Stimulated activated effector memory CD8-positive, alpha-beta T cell treated with anti-CD3 and anti-CD28 coated beads, Interleukin-12 subunit alpha, Interleukin-12 subunit beta, amount 100 ng/mL, for 72 hours (primary cell): ENCODE measurements around the gene GCN1.
"Not testable (repeated sequence)": the region's sequence is repeated elsewhere in the genome, so short reads cannot be mapped to it uniquely, and the experiment has no call there.

Source experiments
- ATAC-seq: fragments of 150-1000 bp; cut with Tn5 transposase; 2 replicates; pipeline ENCODE4 v1.10.0; 2021
- DNase-seq, 2 donors: peaks; one replicate each; pipeline ENCODE4 v3.0.0; 2021 to 2022; ENCODE audit warnings: low spot score in 2 of 2
- H3K27ac Mint-ChIP-seq: one replicate; pipeline ENCODE4 v1.8.0; 2022; ENCODE audit warnings: mild to moderate bottlenecking, mixed read lengths
- H3K36me3 Mint-ChIP-seq: one replicate; pipeline ENCODE4 v1.8.0; 2022; ENCODE audit warnings: mild to moderate bottlenecking, mixed read lengths
- H3K4me1 Mint-ChIP-seq: one replicate; pipeline ENCODE4 v1.8.0; 2022; ENCODE audit warnings: mixed read lengths
- H3K4me3 Mint-ChIP-seq: one replicate; pipeline ENCODE4 v1.8.0; 2022; ENCODE audit warnings: mild to moderate bottlenecking, mixed read lengths
- H3K9me3 Mint-ChIP-seq: one replicate; pipeline ENCODE4 v1.8.0; 2022; ENCODE audit warnings: mixed read lengths

Gene GCN1

DNA sequence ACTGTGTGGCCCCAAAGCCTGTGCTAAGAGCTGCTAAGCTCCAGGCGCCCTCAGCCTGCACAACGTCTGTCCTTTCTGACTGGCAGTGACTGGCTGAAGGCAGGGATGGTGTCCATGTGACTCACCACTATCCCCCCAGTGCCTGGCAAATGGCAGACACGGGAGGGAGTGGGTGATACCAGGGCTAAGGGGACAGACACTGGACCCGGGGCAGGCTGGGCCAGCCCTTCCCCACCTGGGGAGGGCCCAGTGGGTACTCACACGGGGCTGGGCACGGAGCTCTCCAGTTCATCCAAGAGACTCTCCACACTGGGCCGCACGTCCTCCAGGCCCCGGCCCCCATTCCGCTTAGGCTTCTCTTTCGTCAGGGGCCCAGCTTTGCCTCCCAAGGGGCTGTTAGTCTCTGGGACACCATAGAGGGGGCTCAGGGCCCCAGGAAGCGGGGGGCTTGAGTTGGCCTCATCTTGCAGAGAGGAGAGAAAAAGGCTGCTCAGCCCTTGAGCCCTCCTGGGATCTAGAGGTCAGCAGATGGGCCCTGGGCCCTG is 27.8 kb upstream of the GCN1 start:
- H3K4me1 Mint-ChIP-seq: peaks cover 30% of the 10 kb centered on the region
- H3K36me3 Mint-ChIP-seq: peaks cover 82% of the 10 kb centered on the region
- no peaks in the 10 kb centered on the region for H3K9me3 Mint-ChIP-seq
- ATAC-seq: no peak
- H3K4me3 Mint-ChIP-seq: no peak overlapping the region
- H3K27ac Mint-ChIP-seq: peak overlapping the region; percentile 88
- no peak for DNase-seq

DNA sequence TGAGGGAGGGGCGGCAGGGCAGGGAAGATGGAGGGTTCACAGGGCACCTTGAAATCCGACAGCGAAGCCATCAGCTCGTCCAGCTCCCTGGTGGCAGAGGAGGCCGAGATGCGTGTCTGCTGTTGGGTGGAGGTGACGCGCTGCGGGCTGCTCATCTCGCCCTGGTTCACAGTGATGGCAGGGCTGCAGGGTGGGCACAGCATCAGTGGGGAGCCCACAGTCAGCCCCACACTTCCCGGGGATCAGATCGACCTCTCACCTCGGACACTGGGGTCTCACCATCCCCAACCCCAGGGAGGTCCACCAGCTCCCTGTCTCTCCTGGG is 27.0 kb upstream of the GCN1 start:
- Mint-ChIP-seq H3K9me3 (no peaks in the 10 kb centered on the region), H3K4me1 (peaks cover 29% of the 10 kb centered on the region), H3K36me3 (peaks cover 82% of the 10 kb centered on the region), H3K27ac (no peak overlapping the region), H3K4me3 (no peak overlapping the region)
- DNase-seq: no peak
- ATAC-seq: no peak

DNA sequence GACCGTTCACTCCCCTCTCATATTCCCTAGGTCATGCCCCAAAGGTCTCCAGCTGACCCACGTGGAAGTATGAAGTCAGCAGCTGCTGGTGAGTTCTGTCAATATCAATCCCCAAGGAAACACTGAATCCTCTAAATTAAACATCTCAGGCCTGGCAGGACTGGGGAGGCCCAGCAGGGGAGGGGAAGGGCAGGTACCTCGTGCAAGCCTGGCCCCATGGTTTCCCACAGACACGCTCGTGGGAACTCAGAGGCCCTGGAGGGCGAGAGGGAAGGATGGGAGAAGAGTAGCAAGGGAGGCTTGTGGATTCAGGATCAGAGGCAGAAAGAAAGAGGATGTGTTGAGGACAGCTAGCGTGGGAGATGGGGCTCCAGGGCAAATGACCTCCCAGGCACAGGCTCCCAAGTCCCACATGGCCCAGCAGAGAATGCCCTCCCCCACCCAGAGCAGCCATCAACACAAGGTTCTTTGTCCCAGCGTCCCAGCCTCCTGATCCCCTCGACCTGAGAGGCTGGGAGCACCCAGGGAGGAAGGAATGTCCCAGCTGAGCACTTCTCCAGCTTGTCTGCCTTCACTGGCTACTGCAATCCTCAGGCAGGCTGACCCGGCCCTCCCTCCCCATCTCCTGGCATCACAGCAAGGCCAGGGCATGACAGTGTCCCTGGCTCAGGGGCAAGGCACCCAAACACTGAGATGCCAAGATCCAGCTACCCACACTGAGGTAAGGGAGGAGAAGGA is 26.5 kb upstream of the GCN1 start:
- H3K36me3 Mint-ChIP-seq: peaks cover 82% of the 10 kb centered on the region
- peaks cover 24% of the 10 kb centered on the region for H3K4me1 Mint-ChIP-seq
- H3K27ac Mint-ChIP-seq: peak overlapping the region; percentile 80
- no peak for ATAC-seq
- H3K9me3 Mint-ChIP-seq: no peaks in the 10 kb centered on the region
- H3K4me3 Mint-ChIP-seq: no peak overlapping the region
- no peak for DNase-seq

DNA sequence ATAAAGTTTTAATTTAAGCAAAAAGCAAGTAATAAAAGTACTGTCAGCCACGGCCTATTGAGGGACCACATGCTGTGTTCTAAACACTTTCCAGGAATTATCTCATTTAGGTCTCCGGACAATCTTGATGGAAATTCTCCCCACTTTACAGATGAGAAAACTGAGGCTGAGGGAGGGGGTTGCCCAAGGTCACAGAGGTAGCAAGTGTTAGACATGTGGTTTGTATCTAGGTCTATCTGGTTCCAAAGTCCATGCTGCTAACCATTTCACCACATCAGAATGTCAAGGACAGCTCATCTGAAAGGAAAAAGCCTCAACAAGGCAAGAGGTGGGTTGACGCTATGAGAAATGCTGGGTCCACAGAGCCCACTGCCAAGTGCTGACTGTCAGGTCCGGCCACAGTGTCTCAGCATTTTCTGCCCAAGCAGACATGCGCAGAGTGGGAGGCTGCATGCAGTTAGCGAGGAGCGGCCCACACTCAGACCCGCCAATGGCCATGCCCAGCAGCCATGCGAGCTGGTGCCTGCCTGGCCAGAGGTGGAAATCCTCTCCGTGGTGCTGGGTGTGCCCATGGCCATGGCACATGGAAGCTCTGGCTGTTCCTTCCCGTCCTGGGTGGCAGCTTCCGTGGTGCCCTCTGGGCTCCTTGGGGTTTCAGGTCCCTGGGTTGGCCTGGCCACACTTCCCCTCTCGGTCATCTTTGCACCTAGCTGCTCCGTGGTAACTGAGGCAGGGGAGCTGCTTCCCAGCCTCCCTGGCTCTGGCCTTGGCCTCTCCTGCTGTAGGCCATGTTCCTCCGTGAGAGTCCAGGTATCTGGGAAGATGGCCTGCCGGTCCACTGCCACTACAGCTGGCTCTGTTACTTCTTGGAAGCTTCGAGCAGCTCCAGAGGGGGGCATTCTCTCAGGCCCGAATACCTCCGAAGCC is 24.4 kb upstream of the GCN1 start:
- Mint-ChIP-seq H3K27ac (peak overlapping the region; percentile 72), H3K9me3 (no peaks in the 10 kb centered on the region), H3K36me3 (peaks cover 84% of the 10 kb centered on the region), H3K4me3 (no peak overlapping the region), H3K4me1 (peaks cover 13% of the 10 kb centered on the region)
- ATAC-seq (no peak), DNase-seq (no peak)

DNA sequence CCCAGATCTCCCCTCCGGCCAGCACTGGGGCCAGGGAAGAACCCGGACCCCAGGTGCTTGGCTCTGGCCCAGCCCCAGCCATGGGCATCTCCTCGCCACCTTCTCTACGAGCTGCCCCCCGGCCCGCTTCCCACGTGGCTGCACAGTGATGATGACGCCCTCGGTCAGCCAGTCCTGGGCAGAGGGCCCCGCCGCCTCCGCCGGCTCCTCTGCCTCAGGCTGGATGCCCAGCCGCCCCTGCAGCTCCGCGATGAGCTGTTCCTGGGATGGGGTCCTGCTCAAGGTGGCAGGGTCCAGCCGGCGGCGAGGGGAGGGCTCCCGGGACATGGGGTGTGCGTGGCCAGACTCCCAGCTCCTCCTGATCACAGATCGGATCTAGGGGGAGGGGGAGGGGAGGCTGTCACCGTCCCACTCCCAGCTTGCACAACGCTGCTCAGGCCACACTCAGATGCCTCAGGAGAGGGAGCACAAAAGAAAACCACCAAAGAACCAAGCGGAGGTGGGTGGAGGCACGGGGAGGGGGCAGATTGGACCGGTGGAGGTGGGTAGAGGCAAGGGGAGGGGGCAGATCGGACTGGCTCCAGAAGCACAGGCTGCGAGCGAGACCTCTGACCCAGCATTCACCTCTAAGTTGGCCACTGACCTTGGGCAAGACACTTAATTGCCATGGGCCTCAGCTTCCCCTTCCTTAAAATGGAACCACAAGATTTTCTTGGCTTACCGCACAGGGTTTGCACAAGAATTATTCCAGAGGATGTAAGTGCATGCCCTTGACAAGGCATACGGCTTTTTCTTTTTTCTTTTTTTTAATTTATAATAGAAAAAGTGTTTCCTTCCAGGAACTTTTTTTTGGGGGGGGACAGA is 22.5 kb upstream of the GCN1 start:
- no peak overlapping the region for H3K27ac Mint-ChIP-seq
- H3K36me3 Mint-ChIP-seq: peaks cover 80% of the 10 kb centered on the region
- ATAC-seq (no peak), DNase-seq (no peak)
- H3K4me3 Mint-ChIP-seq: no peak overlapping the region
- no peaks in the 10 kb centered on the region for H3K9me3 Mint-ChIP-seq
- peaks cover under 1% of the 10 kb centered on the region for H3K4me1 Mint-ChIP-seq

DNA sequence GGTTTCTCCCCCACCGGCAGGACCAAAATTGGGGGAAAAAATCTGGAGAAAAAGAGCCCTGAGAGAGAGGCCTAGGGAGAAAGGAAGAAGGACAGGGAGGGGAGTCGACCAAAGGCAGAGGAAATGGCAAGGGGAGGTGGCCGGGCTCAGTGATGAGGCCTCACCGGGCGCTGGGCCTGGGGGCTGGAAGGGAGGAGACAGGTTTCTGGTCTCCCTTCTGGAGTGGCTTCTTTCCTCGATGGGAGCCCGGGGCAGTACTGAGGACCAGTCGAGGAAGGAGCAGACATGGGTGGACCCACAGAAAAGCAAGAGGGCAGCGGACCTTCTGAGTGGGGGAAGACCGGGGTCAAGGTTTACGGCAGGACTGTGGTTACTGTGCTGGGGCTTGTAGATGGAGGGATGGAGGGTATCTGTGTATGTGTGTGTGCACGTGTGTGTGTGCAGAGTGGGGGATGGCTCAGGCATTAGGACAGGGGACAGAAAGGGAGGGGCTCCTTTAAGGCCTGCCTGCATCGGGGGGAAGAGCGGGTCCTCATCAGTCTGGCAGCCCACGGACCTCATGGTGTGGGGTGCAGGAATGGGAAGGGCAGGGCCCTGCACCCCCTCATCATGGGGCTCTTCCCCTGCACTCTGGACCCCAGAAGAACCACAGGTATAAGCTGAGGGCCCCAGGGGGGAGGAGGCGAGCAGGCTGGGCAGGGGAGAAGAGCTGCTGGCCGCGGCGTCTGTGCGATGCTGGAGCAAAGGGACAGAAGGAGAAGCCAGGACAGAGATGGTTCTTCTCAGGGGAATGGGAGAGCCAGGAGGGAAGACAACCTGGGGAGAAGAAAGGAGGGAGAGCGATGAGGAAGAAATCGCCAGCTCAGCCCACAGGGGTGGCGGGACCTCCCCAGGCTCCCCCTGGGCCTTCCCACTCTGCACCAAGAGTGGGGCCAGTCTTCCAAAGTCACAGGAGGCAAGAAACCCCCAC is 21.5 kb upstream of the GCN1 start:
- Mint-ChIP-seq H3K36me3 (peaks cover 81% of the 10 kb centered on the region), H3K4me3 (no peak overlapping the region), H3K27ac (peak overlapping the region; percentile 80), H3K4me1 (peaks cover 8% of the 10 kb centered on the region), H3K9me3 (no peaks in the 10 kb centered on the region)
- DNase-seq: no peak
- ATAC-seq: no peak

DNA sequence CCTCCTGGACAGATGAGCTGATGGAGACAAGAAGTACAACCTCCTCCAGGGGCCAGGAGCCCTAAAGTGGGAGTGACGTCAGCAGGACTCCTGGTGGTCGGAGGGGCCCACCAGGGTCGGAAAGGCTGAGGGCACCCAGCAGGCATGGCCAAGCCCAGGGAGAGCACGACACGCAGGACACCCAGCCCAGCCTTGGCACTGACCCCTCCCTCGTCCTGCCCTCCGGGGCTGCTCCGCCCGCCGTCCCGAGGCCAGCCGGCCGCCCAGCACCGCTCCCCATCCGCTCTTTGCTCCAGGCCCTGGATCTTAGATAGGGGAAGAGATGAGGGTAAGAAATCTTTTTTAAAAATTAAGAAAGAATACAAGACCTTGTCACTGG is 20.8 kb upstream of the GCN1 start:
- ATAC-seq: no peak
- peaks cover 80% of the 10 kb centered on the region for H3K36me3 Mint-ChIP-seq
- peak overlapping the region; percentile 80 for H3K27ac Mint-ChIP-seq
- H3K4me1 Mint-ChIP-seq: peaks cover 8% of the 10 kb centered on the region
- H3K4me3 Mint-ChIP-seq: no peak overlapping the region
- H3K9me3 Mint-ChIP-seq: no peaks in the 10 kb centered on the region
- no peak for DNase-seq

DNA sequence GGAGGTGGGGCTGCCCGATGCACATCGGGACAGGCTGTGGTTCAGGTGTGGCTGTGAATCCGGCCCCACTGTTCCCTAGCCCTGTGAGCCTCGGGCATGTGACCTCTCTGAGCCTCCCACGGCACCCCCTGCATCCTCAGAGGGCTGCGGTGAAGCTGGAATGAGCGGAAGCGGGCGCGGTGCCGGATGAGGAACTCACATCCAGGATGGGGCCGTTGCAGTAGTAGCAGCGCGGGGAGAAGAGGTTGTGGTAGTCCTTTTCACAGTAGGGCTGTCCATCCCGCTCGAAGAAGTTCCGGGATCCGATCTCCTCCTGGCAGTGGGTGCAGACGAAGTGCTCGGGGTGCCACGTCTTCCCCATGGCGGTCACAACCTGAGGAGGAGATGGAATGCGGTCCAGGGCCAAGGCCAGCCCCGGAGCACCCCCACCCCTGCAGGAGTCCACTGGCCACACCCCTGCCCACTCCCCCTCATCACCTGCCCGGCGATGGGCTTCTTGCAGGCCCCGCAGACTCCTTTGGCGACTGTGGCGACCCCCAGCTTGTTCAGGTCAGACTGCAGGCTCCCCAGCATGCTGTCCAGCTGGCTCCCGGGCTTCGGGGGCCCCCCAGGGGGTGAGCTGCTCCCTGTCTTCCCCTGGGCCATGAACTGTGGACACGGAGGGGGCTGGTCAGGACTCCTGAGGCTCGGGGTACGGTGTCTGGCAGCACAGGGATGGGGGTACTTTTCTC is 20.3 kb upstream of the GCN1 start:
- DNase-seq (no peak), ATAC-seq (no peak)
- H3K27ac Mint-ChIP-seq: no peak overlapping the region
- H3K9me3 Mint-ChIP-seq: no peaks in the 10 kb centered on the region
- H3K36me3 Mint-ChIP-seq: peaks cover 81% of the 10 kb centered on the region
- no peak overlapping the region for H3K4me3 Mint-ChIP-seq
- peaks cover 8% of the 10 kb centered on the region for H3K4me1 Mint-ChIP-seq

DNA sequence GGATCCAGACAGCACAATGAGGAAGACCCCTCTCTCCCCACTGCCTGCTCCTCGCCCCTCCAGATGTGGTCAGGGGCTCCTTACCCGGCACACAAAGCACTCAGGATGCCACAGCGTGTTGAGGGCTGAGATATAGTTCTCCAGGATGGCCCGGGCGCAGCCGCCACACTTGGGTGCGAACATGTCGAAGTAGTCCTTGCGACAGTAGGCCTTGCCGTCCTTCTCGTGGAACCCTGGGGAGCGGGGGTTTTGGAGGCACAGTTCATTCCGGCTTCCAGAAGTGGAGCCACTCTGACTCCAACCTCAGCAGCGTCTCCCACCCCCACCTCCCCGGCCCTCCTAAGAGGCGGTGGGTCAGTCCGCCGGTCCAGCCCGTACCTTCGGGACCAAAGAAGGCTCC is 19.2 kb upstream of the GCN1 start:
- no peak for DNase-seq
- H3K9me3 Mint-ChIP-seq: no peaks in the 10 kb centered on the region
- H3K4me3 Mint-ChIP-seq: no peak overlapping the region
- peaks cover 77% of the 10 kb centered on the region for H3K36me3 Mint-ChIP-seq
- H3K27ac Mint-ChIP-seq: no peak overlapping the region
- H3K4me1 Mint-ChIP-seq: peaks cover 8% of the 10 kb centered on the region
- ATAC-seq: no peak

DNA sequence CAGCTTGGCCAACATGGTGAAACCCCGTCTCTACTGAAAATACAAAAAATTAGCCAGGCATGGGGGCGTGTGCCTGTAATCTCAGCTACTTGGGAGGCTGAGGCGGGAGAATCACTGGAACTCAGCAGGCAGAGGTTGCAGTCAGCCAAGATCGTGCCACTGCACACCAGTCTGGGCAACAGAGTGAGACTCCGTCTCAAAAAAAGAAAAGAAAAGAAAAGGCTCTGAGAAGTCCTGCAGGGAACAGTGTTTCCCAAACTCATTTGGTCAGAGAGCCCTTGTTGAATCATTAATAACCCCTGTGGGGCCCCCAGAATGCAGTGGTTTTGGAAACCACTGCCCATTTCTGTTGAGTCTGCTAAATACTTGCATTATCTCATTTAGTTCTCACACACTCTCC is 18.7 kb upstream of the GCN1 start:
- H3K27ac Mint-ChIP-seq: peak overlapping the region; percentile 23
- not testable (repeated sequence) for H3K9me3 Mint-ChIP-seq, H3K4me3 Mint-ChIP-seq, H3K4me1 Mint-ChIP-seq, ATAC-seq, DNase-seq
- H3K36me3 Mint-ChIP-seq: peaks cover 74% of the 10 kb centered on the region

DNA sequence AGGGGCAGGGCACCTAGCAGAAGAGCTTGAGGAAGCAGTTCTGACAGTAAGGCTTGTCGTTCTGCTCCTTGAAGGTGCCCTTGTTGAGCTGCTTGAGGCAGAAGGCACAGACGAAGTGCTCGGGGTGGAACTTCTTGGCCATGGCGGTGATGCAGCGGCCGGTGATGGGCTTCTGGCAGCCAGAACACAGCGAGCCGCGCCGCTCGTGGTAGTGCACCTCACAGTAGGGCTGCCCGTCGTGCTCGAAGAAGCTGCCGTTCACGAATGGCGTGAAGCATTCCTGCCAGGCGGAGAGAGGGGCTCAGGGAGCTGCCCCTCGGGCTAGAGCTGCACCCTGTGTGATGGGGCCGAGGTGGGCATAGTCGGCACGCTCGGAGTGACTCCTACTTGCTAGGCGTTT is 17.8 kb upstream of the GCN1 start:
- Mint-ChIP-seq H3K4me3 (no peak overlapping the region), H3K36me3 (peaks cover 67% of the 10 kb centered on the region), H3K9me3 (no peaks in the 10 kb centered on the region), H3K27ac (no peak overlapping the region), H3K4me1 (peaks cover 8% of the 10 kb centered on the region)
- ATAC-seq (no peak), DNase-seq (no peak)

DNA sequence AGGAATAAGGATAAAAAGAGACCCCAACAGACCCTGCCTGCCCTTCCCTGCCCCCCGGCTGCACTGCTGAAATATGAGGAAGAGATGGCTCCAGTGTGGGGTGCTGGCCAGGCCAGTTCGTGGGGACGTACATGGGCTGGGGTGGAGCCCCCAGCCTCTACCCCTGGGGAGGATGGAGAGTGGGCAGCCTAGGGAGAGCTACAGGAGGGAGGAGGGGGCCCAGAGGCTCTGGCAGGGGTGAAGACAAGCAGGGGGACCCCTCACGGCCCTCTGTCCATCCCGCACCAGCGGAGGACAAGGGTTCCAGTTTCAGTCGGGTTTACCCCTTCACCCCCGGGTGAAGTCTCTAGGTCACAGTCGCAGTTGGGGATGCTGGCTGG is 17.4 kb upstream of the GCN1 start:
- no peak overlapping the region for H3K4me3 Mint-ChIP-seq
- DNase-seq (no peak), ATAC-seq (no peak)
- H3K27ac Mint-ChIP-seq: peak overlapping the region; percentile 81
- no peaks in the 10 kb centered on the region for H3K9me3 Mint-ChIP-seq
- H3K36me3 Mint-ChIP-seq: peaks cover 67% of the 10 kb centered on the region
- H3K4me1 Mint-ChIP-seq: peaks cover 8% of the 10 kb centered on the region

DNA sequence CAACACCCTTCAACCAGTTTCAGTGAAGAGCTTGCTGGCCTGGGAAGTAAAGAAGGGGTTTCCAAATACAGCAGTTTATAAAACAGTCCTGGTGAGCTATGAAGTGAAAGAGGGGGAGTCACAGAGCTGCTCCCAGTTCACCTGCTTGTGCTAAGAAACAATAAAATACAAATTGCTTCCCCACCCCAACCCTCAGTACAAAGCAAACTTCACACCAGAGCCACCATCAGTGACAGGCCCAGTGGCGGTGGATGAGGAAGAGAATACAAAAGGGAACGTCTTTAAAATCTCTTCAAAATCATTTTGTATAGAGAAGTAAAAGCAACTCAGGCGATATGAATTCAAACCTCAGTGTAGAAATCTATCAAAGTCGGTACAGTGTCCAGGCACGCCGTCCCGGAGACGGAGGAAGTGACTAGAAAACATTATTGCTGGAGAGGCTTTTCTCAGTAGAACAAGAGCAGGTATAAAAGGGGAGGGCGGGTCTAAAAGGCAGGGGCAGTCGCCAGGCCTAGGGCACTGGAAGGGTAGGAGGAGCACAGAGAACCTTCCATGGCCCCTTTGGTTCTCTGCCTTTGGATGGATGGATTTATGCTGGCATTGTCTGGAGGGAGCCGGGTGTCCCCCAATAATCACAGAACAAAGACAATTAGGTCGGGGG is 16.9 kb upstream of the GCN1 start:
- H3K4me1 Mint-ChIP-seq: peaks cover 8% of the 10 kb centered on the region
- ATAC-seq (no peak), DNase-seq (no peak)
- peak overlapping the region; percentile 81 for H3K27ac Mint-ChIP-seq
- no peaks in the 10 kb centered on the region for H3K9me3 Mint-ChIP-seq
- H3K4me3 Mint-ChIP-seq: no peak overlapping the region
- H3K36me3 Mint-ChIP-seq: peaks cover 69% of the 10 kb centered on the region
